GM21367 (cell line): ENCODE measurements around the gene GPR78.

Source experiments
- ATAC-seq: cut with Tn5 transposase; IDR thresholded peaks from one replicate; pipeline ENCODE4 v1.9.1; 2021; ENCODE audit not compliant: unreplicated experiment

The GPR78 gene

DNA sequence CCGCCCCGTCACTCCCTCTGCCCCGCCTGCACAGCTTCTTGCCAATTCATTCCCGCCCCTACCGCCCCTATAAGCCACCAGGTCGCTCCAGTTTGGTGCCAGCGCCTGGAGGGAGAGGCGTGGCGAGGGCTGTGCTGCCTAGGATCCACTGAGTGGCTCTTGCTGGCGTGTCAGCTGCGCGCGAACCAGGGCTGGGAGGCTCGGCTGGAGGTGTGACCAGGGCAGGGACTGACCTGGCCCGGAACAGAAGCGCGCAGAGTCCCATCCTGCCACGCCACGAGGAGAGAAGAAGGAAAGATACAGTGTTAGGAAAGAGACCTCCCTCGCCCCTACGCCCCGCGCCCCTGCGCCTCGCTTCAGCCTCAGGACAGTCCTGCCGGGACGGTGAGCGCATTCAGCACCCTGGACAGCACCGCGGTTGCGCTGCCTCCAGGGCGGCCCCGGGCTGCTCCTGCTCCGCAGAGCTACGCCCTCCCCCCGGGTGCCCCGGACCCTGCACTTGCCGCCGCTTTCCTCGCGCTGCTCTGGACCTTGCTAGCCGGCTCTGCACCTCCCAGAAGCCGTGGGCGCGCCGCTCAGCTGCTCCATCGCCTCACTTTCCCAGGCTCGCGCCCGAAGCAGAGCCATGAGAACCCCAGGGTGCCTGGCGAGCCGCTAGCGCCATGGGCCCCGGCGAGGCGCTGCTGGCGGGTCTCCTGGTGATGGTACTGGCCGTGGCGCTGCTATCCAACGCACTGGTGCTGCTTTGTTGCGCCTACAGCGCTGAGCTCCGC is at the start of gene GPR78:
Gene GPR78 (plus strand): TSS at position 72 of the 773 bp plus-strand sequence. CDS start 591 bp downstream, at position 663.
- no peak for ATAC-seq

- no peak for ATAC-seq
Observed at GRCh38 chr4:8532245-8532781, 47.9 kb upstream of the GPR78 start.

- no peak for ATAC-seq
Observed at GRCh38 chr4:8533274-8533865, 46.8 kb upstream of the GPR78 start.

DNA sequence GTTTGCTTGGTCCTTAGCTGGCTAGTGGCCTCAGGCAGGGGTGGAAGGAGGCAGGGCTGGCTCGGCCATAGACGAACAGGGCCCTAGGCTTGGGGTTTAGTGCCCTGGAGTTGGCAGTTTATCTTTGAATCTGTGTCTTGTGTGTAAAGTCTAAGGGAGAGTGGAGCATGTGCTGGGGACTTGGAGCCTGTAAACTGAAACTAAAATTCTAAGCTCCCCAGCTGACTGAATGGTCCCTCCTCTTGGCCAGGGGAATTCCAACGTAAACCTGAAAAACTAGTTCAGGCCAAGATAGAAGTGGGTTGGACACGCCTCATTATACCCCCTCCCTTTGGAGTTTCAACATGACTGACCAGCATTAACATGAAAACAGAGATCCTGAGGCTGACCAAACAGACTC is 46.1 kb upstream of the GPR78 start:
- peak; percentile 55 for ATAC-seq

GRCh38 chr4:8534611-8535010 is 45.6 kb upstream of the GPR78 start:
- ATAC-seq: no peak

DNA sequence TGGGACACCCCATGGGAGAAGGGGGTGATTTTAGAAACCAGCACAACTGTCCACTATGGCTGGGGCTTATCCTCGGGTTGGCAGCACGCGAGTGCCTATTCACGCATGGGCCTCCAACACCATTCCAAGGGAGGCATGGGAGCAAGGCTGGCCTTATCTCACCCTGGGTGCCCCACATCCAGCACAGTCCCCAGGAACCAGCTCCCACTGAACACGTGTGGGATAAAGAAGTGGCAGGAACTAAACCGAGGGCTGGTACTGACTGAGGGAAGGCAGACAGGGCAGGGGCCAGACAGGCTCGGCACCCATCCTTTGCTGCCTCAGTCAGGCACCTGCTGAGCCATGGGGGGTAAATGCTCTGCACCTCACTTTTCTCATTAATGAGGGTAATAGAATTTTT is 43.7 kb upstream of the GPR78 start:
- no peak for ATAC-seq

DNA sequence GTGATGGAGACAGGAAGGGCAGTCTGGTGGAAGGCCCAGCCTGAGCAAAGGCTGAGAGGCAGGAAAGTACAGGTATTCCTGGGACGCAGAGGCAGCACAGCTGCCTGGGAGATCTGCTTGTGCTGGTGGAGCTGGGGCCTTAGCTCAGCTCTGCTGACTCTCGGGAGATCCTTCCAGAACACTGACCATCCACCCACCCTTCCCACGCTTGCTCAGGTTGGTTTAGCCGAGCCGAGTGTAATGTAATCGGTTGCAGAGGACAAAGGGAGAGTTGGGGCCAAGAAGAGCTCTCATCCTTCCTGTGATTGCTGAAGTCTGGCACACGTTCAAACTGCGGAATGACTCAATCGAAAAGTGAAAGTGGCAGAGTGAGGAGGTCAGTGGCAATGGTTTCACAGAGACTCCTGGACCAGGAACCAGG is 43.1 kb upstream of the GPR78 start:
- peak; percentile 61 for ATAC-seq

GRCh38 chr4:8538076-8538702 is 42.0 kb upstream of the GPR78 start:
- ATAC-seq: no peak

DNA sequence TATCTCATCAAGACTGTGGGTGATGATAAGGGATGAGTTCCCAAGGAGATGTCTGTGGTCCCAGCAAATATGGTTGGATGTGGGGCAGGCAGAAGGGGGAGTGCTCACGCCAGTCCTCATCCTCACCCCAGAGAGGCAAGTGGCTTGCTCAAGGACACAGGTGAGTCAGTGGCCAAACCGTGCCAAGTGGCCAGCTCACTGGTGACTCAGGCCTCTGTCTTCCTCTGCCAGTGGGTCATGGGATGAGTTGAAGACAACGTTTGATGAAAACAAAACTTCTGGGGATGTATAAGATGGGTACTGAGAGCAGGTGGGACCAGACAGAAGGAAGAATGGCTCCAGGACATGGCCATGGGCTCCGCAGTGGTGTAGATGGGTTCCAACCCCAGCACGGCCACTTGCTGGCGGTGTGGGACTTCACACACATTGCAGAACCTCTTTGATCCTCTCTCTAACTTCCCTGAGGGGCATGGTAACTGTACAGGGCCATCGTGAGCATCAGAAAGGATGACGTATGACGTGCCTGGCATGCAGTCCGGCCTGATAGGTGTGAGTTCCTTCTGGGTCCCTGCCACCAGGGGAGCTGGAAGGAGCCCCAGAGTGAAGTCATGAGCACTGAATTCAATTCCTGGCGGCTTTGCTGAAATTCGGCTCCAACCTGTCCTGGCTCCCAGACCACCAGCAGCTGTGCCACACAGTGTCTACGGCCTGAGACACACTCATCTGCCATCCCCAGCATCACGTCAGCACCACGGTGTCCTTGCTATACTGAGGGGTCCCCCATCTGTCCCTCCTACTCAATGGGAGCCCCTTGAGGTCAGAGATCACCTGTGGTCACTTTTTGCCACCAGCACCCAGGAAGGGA is 41.3 kb upstream of the GPR78 start:
- no peak for ATAC-seq

- ATAC-seq: no peak
Observed at GRCh38 chr4:8539661-8540060, 40.5 kb upstream of the GPR78 start.

GRCh38 chr4:8540072-8540471 is 40.1 kb upstream of the GPR78 start:
- ATAC-seq: no peak

DNA sequence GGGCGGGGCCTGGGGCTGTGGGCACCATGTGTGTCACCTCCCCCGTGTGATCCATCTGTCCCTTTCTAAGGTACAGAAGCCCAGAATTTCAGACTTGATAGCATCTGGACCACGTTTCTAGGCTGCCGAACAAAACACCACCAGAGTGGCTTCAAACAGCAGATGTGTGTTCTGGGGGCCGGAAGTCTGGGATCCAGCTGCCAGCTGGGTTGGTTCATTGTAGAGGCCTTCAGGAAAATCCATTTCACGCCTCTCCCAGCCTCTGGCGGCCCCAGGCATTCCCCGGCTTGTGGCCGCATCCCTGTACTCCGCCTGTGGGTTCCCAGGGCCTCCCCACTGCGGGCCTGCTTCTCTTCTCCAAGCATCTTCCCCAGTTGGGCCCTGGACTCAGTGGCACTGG is 39.6 kb upstream of the GPR78 start:
- no peak for ATAC-seq

GRCh38 chr4:8540991-8541390 is 39.2 kb upstream of the GPR78 start:
- no peak for ATAC-seq

DNA sequence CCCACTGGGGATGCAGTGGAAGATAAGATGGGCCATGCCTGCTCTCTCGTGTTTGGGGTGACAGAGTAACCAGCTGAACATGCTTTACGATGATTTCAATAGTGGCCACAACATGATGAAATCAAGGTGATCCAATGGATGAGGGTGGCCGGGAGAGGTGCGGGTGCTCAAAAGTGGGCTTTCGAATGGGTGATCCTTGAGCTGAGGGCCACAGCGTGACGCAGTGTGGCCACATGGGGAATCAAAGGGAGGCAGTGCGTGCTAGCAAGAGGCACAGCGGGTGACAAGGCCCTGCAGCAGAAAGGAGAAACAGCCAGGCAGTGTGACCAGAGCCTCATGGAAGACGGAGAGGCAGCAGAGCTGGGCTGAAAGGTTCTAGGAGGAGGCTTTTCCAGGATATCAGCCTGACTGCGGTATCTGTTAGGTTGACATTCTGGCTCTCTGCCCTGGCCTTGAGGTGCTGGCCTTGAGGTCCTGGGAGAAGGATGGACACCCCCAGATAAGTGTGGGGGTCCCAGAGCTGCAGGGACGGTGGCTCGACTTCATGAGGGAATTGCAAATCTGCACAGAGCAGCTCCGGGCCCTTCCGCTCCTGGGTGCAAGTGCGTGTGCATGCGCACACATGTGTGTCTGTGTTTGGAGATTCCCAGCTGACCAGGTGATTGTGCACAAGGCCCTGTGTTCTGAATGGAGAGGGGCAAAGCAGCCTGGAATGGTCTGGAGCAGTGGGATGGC is 38.0 kb upstream of the GPR78 start:
- no peak for ATAC-seq

DNA sequence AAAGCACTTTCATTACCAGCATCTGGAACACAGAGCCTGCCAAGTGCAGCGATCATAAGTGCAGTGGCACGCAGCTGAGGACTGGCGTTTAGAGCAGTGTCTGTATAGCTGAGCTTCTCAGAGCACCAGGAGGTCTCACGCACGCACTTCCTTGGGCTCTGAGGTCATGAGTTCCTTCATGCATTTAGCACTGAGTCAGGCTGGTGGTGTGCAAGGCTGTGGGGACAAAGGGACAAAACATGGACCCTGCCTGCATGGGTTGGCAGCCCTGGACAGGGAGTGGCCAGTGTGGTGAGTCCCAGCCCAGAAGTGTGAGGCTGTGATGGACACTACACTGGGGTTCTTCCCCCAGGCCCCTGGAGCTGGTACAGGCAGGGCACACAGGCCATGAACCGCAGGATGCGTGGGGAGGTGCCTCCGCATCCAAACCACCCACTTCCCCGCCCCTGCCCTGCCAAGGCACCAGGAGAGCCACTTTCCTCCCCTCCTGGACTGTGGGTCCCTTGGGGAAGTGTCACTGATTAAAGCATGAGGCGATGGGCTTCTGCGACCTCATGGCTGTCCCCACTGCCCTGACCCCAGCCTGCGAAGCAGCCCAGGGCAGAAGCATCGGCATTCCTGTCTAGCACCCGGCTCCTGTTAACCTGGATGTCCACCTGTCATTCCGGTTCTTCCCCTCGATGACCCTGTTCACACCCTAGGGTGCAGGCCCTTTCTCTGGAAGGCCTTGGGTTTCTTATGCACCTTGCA is 37.2 kb upstream of the GPR78 start:
- ATAC-seq: no peak

- ATAC-seq: no peak
Observed at GRCh38 chr4:8543623-8544022, 36.6 kb upstream of the GPR78 start.

GRCh38 chr4:8544282-8544681 is 35.9 kb upstream of the GPR78 start:
- ATAC-seq: no peak

- no peak for ATAC-seq
Observed at GRCh38 chr4:8544741-8545438, 35.3 kb upstream of the GPR78 start.

DNA sequence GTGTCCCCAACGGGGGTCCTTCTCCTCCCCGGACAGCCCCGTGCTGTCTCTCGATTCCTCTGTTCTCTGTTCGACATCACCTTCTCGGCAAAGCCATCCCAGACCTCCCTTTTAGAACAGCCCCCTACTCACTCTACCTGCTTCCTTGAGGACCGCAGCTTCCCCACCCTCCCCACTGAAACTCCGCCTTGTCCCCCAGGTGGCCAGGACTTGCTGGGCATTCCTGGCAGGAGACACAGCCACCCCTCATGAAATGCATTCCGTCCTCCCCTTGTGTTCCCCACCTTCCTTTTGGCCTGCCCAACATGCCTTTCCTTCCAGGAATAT is 34.8 kb upstream of the GPR78 start:
- ATAC-seq: no peak
